DOHH2 (cell line): ENCODE data around the gene RUNX1.

Experiments
- H3F3A ChIP-seq: fragments of 200-600 bp; sonication (generic), shearing (Covaris generic); 2 replicates; pipeline ENCODE4 v1.6.0; 2016; ENCODE audit warnings: antibody characterized with exemption, mild to moderate bottlenecking; ENCODE audit not compliant: control insufficient read depth, insufficient read depth
- H3K27ac ChIP-seq: fragments of 200-600 bp; sonication (generic); 2 replicates; pipeline ENCODE4 v1.5.1; 2014; ENCODE audit warnings: low read depth, mild to moderate bottlenecking, low read length, moderate library complexity
- H3K27me3 ChIP-seq: fragments of 200-600 bp; sonication (generic); 2 replicates; pipeline ENCODE4 v1.6.1; 2014; ENCODE audit warnings: mild to moderate bottlenecking, low read length, mixed read lengths; ENCODE audit not compliant: control insufficient read depth
- H3K36me3 ChIP-seq: fragments of 200-600 bp; sonication (generic); 2 replicates; pipeline ENCODE4 v1.6.1; 2014; ENCODE audit warnings: mild to moderate bottlenecking, low read length, moderate library complexity, mixed read lengths; ENCODE audit not compliant: control insufficient read depth
- H3K4me1 ChIP-seq: fragments of 200-600 bp; sonication (generic); 2 replicates; pipeline ENCODE4 v1.6.1; 2014; ENCODE audit warnings: mild to moderate bottlenecking, low read length, mixed read lengths; ENCODE audit not compliant: control insufficient read depth
- H3K4me2 ChIP-seq: fragments of 200-600 bp; sonication (generic); 2 replicates; pipeline ENCODE4 v1.6.0; 2014; ENCODE audit warnings: mild to moderate bottlenecking, low read length, moderate library complexity
- H3K4me3 ChIP-seq: fragments of 200-600 bp; sonication (generic); 2 replicates; pipeline ENCODE4 v1.5.1; 2014; ENCODE audit warnings: mild to moderate bottlenecking, low read length, mixed read lengths
- H3K79me2 ChIP-seq: fragments of 200-600 bp; sonication (generic); 2 replicates; pipeline ENCODE4 v1.6.1; 2014; ENCODE audit warnings: mild to moderate bottlenecking, low read length, mixed read lengths; ENCODE audit not compliant: control insufficient read depth
- H3K9me2 ChIP-seq: fragments of 200-600 bp; sonication (generic); replicated peaks from 2 replicates; pipeline ENCODE4 v1.6.1; 2014; ENCODE audit warnings: mild to moderate bottlenecking, low read length, mixed read lengths; ENCODE audit not compliant: control insufficient read depth
- H3K9me3 ChIP-seq: fragments of 200-600 bp; sonication (generic); 2 replicates; pipeline ENCODE4 v1.6.1; 2014; ENCODE audit warnings: antibody characterized with exemption, low read length, mixed read lengths; ENCODE audit not compliant: control insufficient read depth, insufficient read depth
- H4K20me1 ChIP-seq: fragments of 200-600 bp; sonication (generic); 2 replicates; pipeline ENCODE4 v1.6.0; 2014; ENCODE audit warnings: low read depth, mild to moderate bottlenecking, antibody characterized with exemption, low read length, moderate library complexity; ENCODE audit not compliant: control insufficient read depth, insufficient read depth
- CTCF ChIP-seq: fragments of 200-600 bp; sonication (generic); IDR thresholded peaks from one replicate; pipeline ENCODE4 v1.5.1; 2014; ENCODE audit warnings: antibody characterized with exemption, mild to moderate bottlenecking, low read depth, low read length; ENCODE audit not compliant: poor library complexity, severe bottlenecking
- EZH2phosphoT487 ChIP-seq: fragments of 200-600 bp; sonication (generic); IDR thresholded peaks from 2 replicates; pipeline ENCODE4 v1.6.1; 2017; ENCODE audit warnings: borderline replicate concordance, mild to moderate bottlenecking, antibody characterized with exemption, low read length, moderate library complexity, mixed read lengths

RUNX1 gene

GRCh38 chr21:34867785-34868184 is 181.3 kb downstream of the RUNX1 start:
- 0 out of 2 replicates have a peak overlapping the region, but pooled peaks have one; percentile 14 for H3K4me3 ChIP-seq
- no peak for TF ChIP-seq EZH2phosphoT487
- TF ChIP-seq CTCF = no peak
- no peaks in the 10 kb centered on the region for H3K27me3 ChIP-seq
- H4K20me1 ChIP-seq = peaks cover 12% of the 10 kb centered on the region; the same call in 1 of the 2 replicates
- H3K4me2 ChIP-seq = peak overlapping the region; percentile 19
- H3K4me1 ChIP-seq = peaks cover 61% of the 10 kb centered on the region
- peaks cover 70% of the 10 kb centered on the region for H3K36me3 ChIP-seq
- H3K79me2 ChIP-seq = peaks cover 56% of the 10 kb centered on the region
- peaks cover 21% of the 10 kb centered on the region for H3F3A ChIP-seq
- no peaks in the 10 kb centered on the region for H3K9me2 ChIP-seq
- H3K9me3 ChIP-seq = no peaks in the 10 kb centered on the region
- H3K27ac ChIP-seq = peak overlapping the region; percentile 93

DNA sequence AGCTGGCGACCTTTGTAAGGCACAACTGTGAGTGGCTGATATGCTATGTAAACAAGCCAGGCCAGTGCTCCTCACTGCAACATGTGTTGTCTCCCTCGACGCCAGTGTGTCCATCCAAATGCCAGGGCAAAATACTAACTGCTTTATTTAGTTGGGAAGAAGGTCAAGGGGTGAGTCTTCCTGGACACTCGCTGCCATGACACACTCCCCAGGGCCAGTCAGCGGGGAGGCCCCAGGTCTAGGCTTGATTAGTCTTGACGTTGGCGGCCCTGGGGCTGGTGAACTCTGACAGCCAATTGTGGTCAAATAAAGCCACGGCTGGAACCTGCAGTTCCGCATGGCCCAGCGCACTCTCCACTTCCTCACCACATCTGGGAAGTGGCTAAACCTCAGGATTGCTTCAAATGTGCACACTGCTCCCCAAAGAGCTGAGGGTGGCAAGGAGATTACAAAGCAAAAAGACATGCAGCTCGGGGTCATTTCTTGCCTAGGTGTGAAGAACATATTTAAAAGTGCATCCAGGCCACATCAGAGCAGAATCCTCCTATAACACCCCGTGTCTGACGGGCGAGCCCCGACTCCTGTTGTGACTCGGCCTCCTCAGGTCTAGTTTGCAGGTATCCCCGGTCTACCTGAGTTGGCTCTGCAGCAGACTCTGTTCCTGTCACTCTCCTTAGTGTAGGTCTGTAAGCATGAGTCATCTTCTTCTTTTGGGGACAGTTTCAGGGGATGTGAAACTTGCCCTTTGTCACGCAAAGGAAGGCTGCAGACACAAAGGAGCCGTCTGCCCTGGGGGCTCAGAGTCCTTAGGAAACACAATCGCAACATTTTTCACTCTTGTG is 183.5 kb downstream of the RUNX1 start:
- TF ChIP-seq CTCF = no peak
- peak; percentile 93; the same call in 1 of the 2 replicates for TF ChIP-seq EZH2phosphoT487
- Histone ChIP-seq H3K36me3 (peaks cover 81% of the 10 kb centered on the region), H3K79me2 (peaks cover 49% of the 10 kb centered on the region), H3F3A (peaks cover 19% of the 10 kb centered on the region), H3K27me3 (no peaks in the 10 kb centered on the region), H3K4me2 (peak overlapping the region; percentile 77), H3K27ac (peak overlapping the region; percentile 93), H3K9me3 (no peaks in the 10 kb centered on the region), H3K4me1 (peaks cover 61% of the 10 kb centered on the region), H3K4me3 (peak overlapping the region; percentile 61), H3K9me2 (no peaks in the 10 kb centered on the region), H4K20me1 (peaks cover 10% of the 10 kb centered on the region; the same call in 1 of the 2 replicates)

DNA sequence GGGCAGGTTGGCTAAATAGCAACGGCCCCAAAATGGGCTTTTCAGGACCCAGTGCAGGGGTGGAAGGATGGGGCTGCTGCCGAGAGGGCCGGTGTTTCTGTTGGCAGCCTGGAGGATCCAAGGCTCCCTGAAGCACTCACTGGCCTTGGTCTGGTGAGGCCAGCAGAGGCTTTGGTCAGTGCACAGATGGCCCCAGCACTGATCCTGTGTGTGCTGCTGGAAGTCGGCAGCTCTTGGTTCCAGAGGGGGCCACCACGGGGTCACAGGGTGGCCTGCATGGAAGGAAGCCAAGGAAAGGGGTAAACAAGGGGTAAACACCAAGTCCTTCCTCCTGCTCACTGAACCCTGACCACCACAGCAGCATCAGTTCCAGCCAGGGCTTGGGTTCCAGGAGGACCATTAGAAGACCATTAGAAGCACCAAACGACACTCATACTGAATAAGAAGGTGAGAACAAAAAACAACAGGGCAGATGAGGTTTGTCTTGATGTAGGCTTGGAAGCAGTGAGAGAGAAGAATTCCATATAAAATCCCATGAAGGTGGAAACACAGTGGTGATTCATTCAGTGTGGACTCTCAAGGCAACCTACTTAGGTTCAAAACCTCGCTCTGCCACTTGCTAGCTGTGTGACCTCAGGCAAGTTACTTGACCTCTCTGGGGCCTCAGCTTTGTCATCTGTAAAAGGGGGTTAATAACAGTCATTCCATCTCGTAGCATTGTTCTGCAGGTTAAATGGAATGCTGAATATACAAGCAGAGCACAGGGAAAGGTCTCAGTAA is 184.5 kb downstream of the RUNX1 start:
- peaks cover 10% of the 10 kb centered on the region; the same call in 1 of the 2 replicates for H4K20me1 ChIP-seq
- peak overlapping the region; percentile 77 for H3K4me2 ChIP-seq
- peak overlapping the region; percentile 93 for H3K27ac ChIP-seq
- H3K9me2 ChIP-seq = no peaks in the 10 kb centered on the region
- no peaks in the 10 kb centered on the region for H3K27me3 ChIP-seq
- H3K79me2 ChIP-seq = peaks cover 41% of the 10 kb centered on the region
- TF ChIP-seq CTCF (no peak), EZH2phosphoT487 (no peak)
- peak overlapping the region; percentile 61 for H3K4me3 ChIP-seq
- no peaks in the 10 kb centered on the region for H3K9me3 ChIP-seq
- H3K4me1 ChIP-seq = peaks cover 54% of the 10 kb centered on the region
- H3F3A ChIP-seq = peaks cover 19% of the 10 kb centered on the region
- peaks cover 81% of the 10 kb centered on the region for H3K36me3 ChIP-seq
